ENCODE data around the gene MVK. TPM values are rescaled to one million over a fixed set of nuclear protein-coding genes. Genes with fewer than 3 reads are reported as not detected.

Gene MVK
- total RNA-seq, 2 experiments from 2014 or later, result 19.8 to 20.2 TPM

GRCh38 chr12:109632342-109632741 is 58.7 kb downstream of the MVK start:
- intact Hi-C loops (cut with micrococcal nuclease), result no loop called here
- Mint-ChIP-seq H3K27ac (no peak overlapping the region), H3K4me1 (ENCODE audit: low read depth) (no peaks in the 10 kb centered on the region), H3K36me3 (ENCODE audit: low read depth) (no peaks in the 10 kb centered on the region), H3K27me3 (ENCODE audit: low read depth) (peaks cover 15% of the 10 kb centered on the region), H3K4me3 (no peak overlapping the region), H3K9me3 (no peaks in the 10 kb centered on the region)
- DNase-seq, result no peak
- CTCF ChIA-PET, result interaction anchor here (0.5 kb wide), 1 partner anchor 174 kb away, joined by 3 read pairs; no protein-coding TSS in a partner anchor

GRCh38 chr12:109635717-109636116 is 62.1 kb downstream of the MVK start:
- CTCF ChIA-PET, result no interaction called here
- Mint-ChIP-seq H3K27me3 (ENCODE audit: low read depth) (no peaks in the 10 kb centered on the region), H3K27ac (no peak overlapping the region), H3K4me3 (no peak overlapping the region), H3K9me3 (no peaks in the 10 kb centered on the region), H3K4me1 (ENCODE audit: low read depth) (no peaks in the 10 kb centered on the region), H3K36me3 (ENCODE audit: low read depth) (no peaks in the 10 kb centered on the region)
- intact Hi-C loops (cut with micrococcal nuclease), result no loop called here
- no peak for DNase-seq

GRCh38 chr12:109637348-109637747 is 63.8 kb downstream of the MVK start:
- H3K4me1 Mint-ChIP-seq (ENCODE audit: low read depth), result no peaks in the 10 kb centered on the region
- CTCF ChIA-PET, result no interaction called here
- no peak overlapping the region for H3K4me3 Mint-ChIP-seq
- H3K9me3 Mint-ChIP-seq, result no peaks in the 10 kb centered on the region
- DNase-seq, result no peak
- H3K36me3 Mint-ChIP-seq (ENCODE audit: low read depth), result no peaks in the 10 kb centered on the region
- intact Hi-C loops (cut with micrococcal nuclease), result no loop called here
- H3K27ac Mint-ChIP-seq, result no peak overlapping the region
- no peaks in the 10 kb centered on the region for H3K27me3 Mint-ChIP-seq (ENCODE audit: low read depth)

- H3K27me3 Mint-ChIP-seq (ENCODE audit: low read depth), result no peaks in the 10 kb centered on the region
- H3K27ac Mint-ChIP-seq, result no peak overlapping the region
- H3K36me3 Mint-ChIP-seq (ENCODE audit: low read depth), result no peaks in the 10 kb centered on the region
- no peaks in the 10 kb centered on the region for H3K9me3 Mint-ChIP-seq
- CTCF ChIA-PET, result no interaction called here
- intact Hi-C loops (cut with micrococcal nuclease), result no loop called here
- no peak for DNase-seq
- no peaks in the 10 kb centered on the region for H3K4me1 Mint-ChIP-seq (ENCODE audit: low read depth)
- no peak overlapping the region for H3K4me3 Mint-ChIP-seq
Observed at GRCh38 chr12:109637996-109638395, 64.4 kb downstream of the MVK start.

GRCh38 chr12:109638735-109639134 is 65.1 kb downstream of the MVK start:
- CTCF ChIA-PET, result no interaction called here
- Mint-ChIP-seq H3K4me1 (ENCODE audit: low read depth) (no peaks in the 10 kb centered on the region), H3K27me3 (ENCODE audit: low read depth) (no peaks in the 10 kb centered on the region), H3K27ac (no peak overlapping the region), H3K9me3 (no peaks in the 10 kb centered on the region), H3K36me3 (ENCODE audit: low read depth) (no peaks in the 10 kb centered on the region), H3K4me3 (no peak overlapping the region)
- DNase-seq, result no peak
- intact Hi-C loops (cut with micrococcal nuclease), result no loop called here

GRCh38 chr12:109639151-109639872 is 65.7 kb downstream of the MVK start:
- CTCF ChIA-PET, result no interaction called here

GRCh38 chr12:109640961-109641360 is 67.4 kb downstream of the MVK start:
- H3K36me3 Mint-ChIP-seq (ENCODE audit: low read depth), result no peaks in the 10 kb centered on the region
- no peaks in the 10 kb centered on the region for H3K27me3 Mint-ChIP-seq (ENCODE audit: low read depth)
- H3K4me1 Mint-ChIP-seq (ENCODE audit: low read depth), result no peaks in the 10 kb centered on the region
- no peak overlapping the region for H3K27ac Mint-ChIP-seq
- intact Hi-C loops (cut with micrococcal nuclease), result no loop called here
- H3K9me3 Mint-ChIP-seq, result no peaks in the 10 kb centered on the region
- DNase-seq, result no peak
- H3K4me3 Mint-ChIP-seq, result no peak overlapping the region
- CTCF ChIA-PET, result no interaction called here

More at GRCh38 chr12:109639151-109639872, 65.7 kb downstream of the MVK start:
- Mint-ChIP-seq H3K9me3 (no peaks in the 10 kb centered on the region), H3K27me3 (ENCODE audit: low read depth) (no peaks in the 10 kb centered on the region), H3K4me1 (ENCODE audit: low read depth) (no peaks in the 10 kb centered on the region), H3K36me3 (ENCODE audit: low read depth) (no peaks in the 10 kb centered on the region), H3K27ac (no peak overlapping the region), H3K4me3 (no peak overlapping the region)
- intact Hi-C loops (cut with micrococcal nuclease), result no loop called here
- no peak for DNase-seq

GRCh38 chr12:109641422-109641821 is 67.8 kb downstream of the MVK start:
- Mint-ChIP-seq H3K4me3 (no peak overlapping the region), H3K9me3 (no peaks in the 10 kb centered on the region), H3K27me3 (ENCODE audit: low read depth) (no peaks in the 10 kb centered on the region), H3K4me1 (ENCODE audit: low read depth) (no peaks in the 10 kb centered on the region), H3K36me3 (ENCODE audit: low read depth) (no peaks in the 10 kb centered on the region), H3K27ac (no peak overlapping the region)
- CTCF ChIA-PET, result no interaction called here
- DNase-seq, result no peak
- intact Hi-C loops (cut with micrococcal nuclease), result no loop called here

GRCh38 chr12:109642506-109643132 is 69.0 kb downstream of the MVK start:
- DNase-seq, result no peak

GRCh38 chr12:109645194-109645593 is 71.6 kb downstream of the MVK start:
- Mint-ChIP-seq H3K4me1 (ENCODE audit: low read depth) (no peaks in the 10 kb centered on the region), H3K27me3 (ENCODE audit: low read depth) (no peaks in the 10 kb centered on the region), H3K27ac (no peak overlapping the region), H3K4me3 (no peak overlapping the region), H3K36me3 (ENCODE audit: low read depth) (no peaks in the 10 kb centered on the region), H3K9me3 (no peaks in the 10 kb centered on the region)
- CTCF ChIA-PET, result no interaction called here
- no peak for DNase-seq
- intact Hi-C loops (cut with micrococcal nuclease), result no loop called here

More at GRCh38 chr12:109642506-109643132, 69.0 kb downstream of the MVK start:
- Mint-ChIP-seq H3K27ac (no peak overlapping the region), H3K9me3 (no peaks in the 10 kb centered on the region), H3K36me3 (ENCODE audit: low read depth) (no peaks in the 10 kb centered on the region), H3K4me3 (no peak overlapping the region), H3K27me3 (ENCODE audit: low read depth) (no peaks in the 10 kb centered on the region), H3K4me1 (ENCODE audit: low read depth) (no peaks in the 10 kb centered on the region)
- intact Hi-C loops (cut with micrococcal nuclease), result no loop called here
- CTCF ChIA-PET, result no interaction called here

GRCh38 chr12:109645708-109646107 is 72.1 kb downstream of the MVK start:
- Mint-ChIP-seq H3K36me3 (ENCODE audit: low read depth) (no peaks in the 10 kb centered on the region), H3K4me3 (no peak overlapping the region), H3K9me3 (no peaks in the 10 kb centered on the region), H3K27me3 (ENCODE audit: low read depth) (no peaks in the 10 kb centered on the region), H3K4me1 (ENCODE audit: low read depth) (no peaks in the 10 kb centered on the region), H3K27ac (no peak overlapping the region)
- DNase-seq, result no peak
- intact Hi-C loops (cut with micrococcal nuclease), result no loop called here
- CTCF ChIA-PET, result no interaction called here
